Measurements from ENCODE around the gene MUC3A. TPM values are rescaled to one million over a fixed set of nuclear protein-coding genes. Genes with fewer than 3 reads are reported as not detected.
"Not testable (repeated sequence)": the region's sequence is repeated elsewhere in the genome, so short reads cannot be mapped to it uniquely, and the experiment has no call there.

The MUC3A gene
- total and polyA plus RNA-seq, 2 experiments from 2014 or later: 0.29 TPM; not detected in 1

GRCh38 chr7:100921039-100921438, 28.3 kb upstream of the MUC3A start:
- no peak for DNase-seq (ENCODE audit: low read depth in 1 of 2, low spot score in 1 of 2)
- no peaks in the 10 kb centered on the region for H3K36me3 ChIP-seq
- no peak overlapping the region for H3K27ac ChIP-seq
- TF ChIP-seq CTCF (IDR thresholded peaks at IDR 0.05; ENCODE audit: low read depth, low read length): no peak
- H3K4me3 ChIP-seq: no peak overlapping the region
- H3K9me3 ChIP-seq (ENCODE audit: low read depth): no peaks in the 10 kb centered on the region
- H3K27me3 ChIP-seq: no peaks in the 10 kb centered on the region
- H3K4me1 ChIP-seq (ENCODE audit: low read depth): no peaks in the 10 kb centered on the region

- not testable (repeated sequence) for DNase-seq (ENCODE audit: low read depth in 1 of 2, low spot score in 1 of 2); H3K4me3 ChIP-seq; H3K9me3 ChIP-seq (ENCODE audit: low read depth); H3K27me3 ChIP-seq; H3K27ac ChIP-seq; H3K4me1 ChIP-seq (ENCODE audit: low read depth); H3K36me3 ChIP-seq
These were observed 25.7 kb upstream of the MUC3A start for GRCh38 chr7:100923616-100924015.

GRCh38 chr7:100929808-100930174, 19.5 kb upstream of the MUC3A start:
- no peaks in the 10 kb centered on the region for H3K36me3 ChIP-seq
- H3K27me3 ChIP-seq: no peaks in the 10 kb centered on the region
- H3K27ac ChIP-seq: no peak overlapping the region
- no peak for DNase-seq (ENCODE audit: low read depth in 1 of 2, low spot score in 1 of 2)
- no peaks in the 10 kb centered on the region for H3K9me3 ChIP-seq (ENCODE audit: low read depth)
- H3K4me1 ChIP-seq (ENCODE audit: low read depth): no peaks in the 10 kb centered on the region
- no peak overlapping the region for H3K4me3 ChIP-seq
- TF ChIP-seq CTCF (IDR thresholded peaks at IDR 0.05; ENCODE audit: low read depth, low read length): no peak

GRCh38 chr7:100933734-100934133, 15.6 kb upstream of the MUC3A start:
- H3K4me3 ChIP-seq: no peak overlapping the region
- no peak overlapping the region for H3K27ac ChIP-seq
- H3K36me3 ChIP-seq: no peaks in the 10 kb centered on the region
- H3K9me3 ChIP-seq (ENCODE audit: low read depth): no peaks in the 10 kb centered on the region
- TF ChIP-seq CTCF (IDR thresholded peaks at IDR 0.05; ENCODE audit: low read depth, low read length): no peak
- no peaks in the 10 kb centered on the region for H3K27me3 ChIP-seq
- no peak for DNase-seq (ENCODE audit: low read depth in 1 of 2, low spot score in 1 of 2)
- H3K4me1 ChIP-seq (ENCODE audit: low read depth): no peaks in the 10 kb centered on the region

GRCh38 chr7:100935381-100935780, 14.0 kb upstream of the MUC3A start:
- H3K27me3 ChIP-seq; H3K4me3 ChIP-seq; DNase-seq (ENCODE audit: low read depth in 1 of 2, low spot score in 1 of 2); H3K9me3 ChIP-seq (ENCODE audit: low read depth); H3K36me3 ChIP-seq; H3K4me1 ChIP-seq (ENCODE audit: low read depth); H3K27ac ChIP-seq: not testable (repeated sequence)

- not testable (repeated sequence) for DNase-seq (ENCODE audit: low read depth in 1 of 2, low spot score in 1 of 2); H3K9me3 ChIP-seq (ENCODE audit: low read depth); H3K36me3 ChIP-seq; H3K4me1 ChIP-seq (ENCODE audit: low read depth); H3K27me3 ChIP-seq; H3K27ac ChIP-seq; H3K4me3 ChIP-seq
These were observed 13.2 kb upstream of the MUC3A start for GRCh38 chr7:100936167-100936566.

GRCh38 chr7:100942045-100942774, 7.1 kb upstream of the MUC3A start:
- no peaks in the 10 kb centered on the region for H3K9me3 ChIP-seq (ENCODE audit: low read depth)

More at GRCh38 chr7:100942045-100942774, 7.1 kb upstream of the MUC3A start:
- Histone ChIP-seq H3K27me3 (no peaks in the 10 kb centered on the region), H3K27ac (no peak overlapping the region), H3K4me1 (ENCODE audit: low read depth) (no peaks in the 10 kb centered on the region), H3K4me3 (no peak overlapping the region), H3K36me3 (no peaks in the 10 kb centered on the region)
- TF ChIP-seq CTCF (IDR thresholded peaks at IDR 0.05; ENCODE audit: low read depth, low read length): no peak
- DNase-seq (ENCODE audit: low read depth in 1 of 2, low spot score in 1 of 2): no peak

Data from cardiac muscle cell (in vitro differentiated cells and primary cell).